B cell (primary cell): ENCODE data around the gene TAS2R60. TPM values are rescaled to one million over a fixed set of nuclear protein-coding genes. Genes with fewer than 3 reads are reported as not detected.

Source experiments
- ATAC-seq: fragments of 200-7000 bp; cut with Tn5 transposase; one replicate; pipeline ENCODE4 v1.10.0; 2021; ENCODE audit warnings: low read depth, mild to moderate bottlenecking, moderate number of reproducible peaks, moderate library complexity
- CTCF ChIA-PET: fragments of 350-600 bp; sonication (Branson Sonifier 250); formaldehyde crosslinking; loops from one replicate; lab custom pipeline; 2021; ENCODE audit warnings: antibody characterized with exemption, inconsistent platforms; lab: Charles Lee
- POLR2A ChIA-PET: fragments of 350-600 bp; sonication (Branson Sonifier 250); formaldehyde crosslinking; loops from one replicate; lab custom pipeline; 2021; ENCODE audit warnings: antibody characterized with exemption; lab: Charles Lee
- DNase-seq: peaks from one replicate; pipeline ENCODE4 v3.0.0; 2013
- H2AFZ ChIP-seq: 2 replicates; pipeline ENCODE4 v1.6.1; 2012; ENCODE audit warnings: mild to moderate bottlenecking, low read depth, low read length; ENCODE audit not compliant: insufficient read depth, poor library complexity, severe bottlenecking
- H3K27ac ChIP-seq, 2 donors: 1 replicate in 1 of 2; 2 replicates in 1 of 2; pipeline ENCODE4 v1.5.1; 2012 to 2013; ENCODE audit warnings: low read length in 2 of 2, mild to moderate bottlenecking in 2 of 2, moderate library complexity in 1 of 2
- H3K27me3 ChIP-seq, 4 experiments: fragments of 200-600 bp in 1 of 4; sonication (generic) in 1 of 4; replicated peaks in 1 of 4; 1 replicate in 2 of 4; 2 replicates in 2 of 4; pipeline versions ENCODE4 v1.6.1 to v1.7.0; 2013 to 2016; ENCODE audit warnings: low read length in 3 of 4, mild to moderate bottlenecking in 2 of 4, mixed read lengths in 1 of 4, moderate library complexity in 1 of 4; ENCODE audit not compliant: insufficient read depth in 4 of 4, control insufficient read depth in 3 of 4; ENCODE audit errors: control extremely low read depth in 1 of 4
- H3K36me3 ChIP-seq, 2 experiments: replicated peaks in 1 of 2; 1 replicate in 1 of 2; 2 replicates in 1 of 2; pipeline versions ENCODE4 v1.6.1 to v1.7.1; 2013; ENCODE audit warnings: low read length in 1 of 2; ENCODE audit not compliant: insufficient read depth in 2 of 2, control insufficient read depth in 1 of 2; ENCODE audit errors: control extremely low read depth in 1 of 2, extremely low read depth in 1 of 2
- H3K4me1 ChIP-seq, 2 donors: fragments of 200-600 bp in 1 of 2; sonication (generic) in 1 of 2; 1 replicate in 1 of 2; 2 replicates in 1 of 2; pipeline versions ENCODE4 v1.5.1 to v1.6.1; 2013 to 2017; ENCODE audit warnings: low read length in 2 of 2; ENCODE audit not compliant: control insufficient read depth in 2 of 2, insufficient read depth in 2 of 2
- H3K4me2 ChIP-seq: replicated peaks from 2 replicates; pipeline ENCODE3; 2012; ENCODE audit warnings: mild to moderate bottlenecking, low read depth, low read length; ENCODE audit not compliant: poor library complexity, severe bottlenecking
- H3K4me3 ChIP-seq, 5 experiments: fragments of 200-600 bp in 1 of 5; sonication (generic) in 1 of 5; 1 replicate in 3 of 5; 2 replicates in 2 of 5; pipeline versions ENCODE4 v1.5.1 to v1.7.0; 2011 to 2016; ENCODE audit warnings: low read length in 4 of 5, mild to moderate bottlenecking in 4 of 5, low read depth in 2 of 5, control low read depth in 1 of 5, moderate library complexity in 1 of 5; ENCODE audit not compliant: insufficient read depth in 1 of 5; ENCODE audit errors: control extremely low read depth in 1 of 5, extremely low read depth in 1 of 5
- H3K79me2 ChIP-seq: fragments of 200-600 bp; sonication (generic); one replicate; pipeline ENCODE4 v1.6.0; 2016; ENCODE audit warnings: low read length; ENCODE audit not compliant: control insufficient read depth, insufficient read depth
- H3K9ac ChIP-seq: fragments of 200-600 bp; sonication (generic); 2 replicates; pipeline ENCODE4 v1.6.1; 2017; ENCODE audit warnings: mild to moderate bottlenecking, low read length, moderate library complexity
- H3K9me3 ChIP-seq, 3 donors: one replicate each; pipeline versions ENCODE4 v1.6.1 to v1.7.1; 2013; ENCODE audit warnings: low read length in 2 of 3; ENCODE audit not compliant: control insufficient read depth in 2 of 3, insufficient read depth in 1 of 3; ENCODE audit errors: control extremely low read depth in 1 of 3
- H4K20me1 ChIP-seq: 2 replicates; pipeline ENCODE4 v1.6.0; 2012; ENCODE audit warnings: mild to moderate bottlenecking, low read length; ENCODE audit not compliant: insufficient read depth, control insufficient read depth, poor library complexity, severe bottlenecking
- H3K27ac Mint-ChIP-seq: one replicate; pipeline ENCODE4 v1.8.0; 2021; ENCODE audit warnings: mixed read lengths
- H3K27me3 Mint-ChIP-seq: one replicate; pipeline ENCODE4 v1.8.0; 2021; ENCODE audit warnings: mixed read lengths
- H3K4me1 Mint-ChIP-seq: one replicate; pipeline ENCODE4 v1.8.0; 2021; ENCODE audit warnings: mixed read lengths
- H3K4me3 Mint-ChIP-seq: one replicate; pipeline ENCODE4 v1.8.0; 2021; ENCODE audit warnings: mixed read lengths
- H3K9me3 Mint-ChIP-seq: one replicate; pipeline ENCODE4 v1.8.0; 2022; ENCODE audit warnings: mixed read lengths; ENCODE audit not compliant: insufficient read depth
- EZH2 ChIP-seq: IDR thresholded peaks from 2 replicates; pipeline ENCODE4 v1.6.1; 2012; ENCODE audit warnings: borderline replicate concordance, low read depth, mild to moderate bottlenecking, moderate library complexity, low read length; ENCODE audit not compliant: insufficient read depth, poor library complexity, severe bottlenecking
- WGBS: methylation state at CpG from one replicate; pipeline ENCODE4 v1.1.5; 2013; ENCODE audit warnings: missing lambda C conversion rate; ENCODE audit not compliant: insufficient coverage; 5-methylcytosine and 5-hydroxymethylcytosine counted together
- intact Hi-C: fragments of 100-400 bp; cut with micrococcal nuclease; formaldehyde crosslinking; loops from one replicate; pipeline ENCODE4 v1.10.0; 2022
- polyA plus RNA-seq: library from polyadenylated mRNA; depleted of rRNA; stranded (reverse); fragments of >200 nt; gene quantifications from 2 replicates; pipeline ENCODE4 v1.2.3, GENCODE V29; 2012
- total RNA-seq, 2 donors: library from RNA; stranded (reverse); fragments of 120-200 nt in 1 of 2; gene quantifications; 1 replicate in 1 of 2; 2 replicates in 1 of 2; pipeline versions ENCODE4 v1.2.3 to v1.2.4, GENCODE V29; 2013 to 2022
- TF ChIP-seq, protein P1 (sequence below): fragments of 200-600 bp; IDR thresholded peaks from one replicate; pipeline ENCODE4 v1.8.0; 2022; ENCODE audit warnings: antibody characterized with exemption, mild to moderate bottlenecking

TAS2R60 gene
- total and polyA plus RNA-seq, 2 donors (not counting 1 experiment from before 2014, with no cell fraction given): not detected

- Mint-ChIP-seq H3K27ac (no peak overlapping the region), H3K9me3 (no peaks in the 10 kb centered on the region), H3K27me3 (no peaks in the 10 kb centered on the region), H3K4me1 (no peaks in the 10 kb centered on the region), H3K4me3 (no peak overlapping the region)
- ChIA-PET POLR2A (no interaction called here), CTCF (interaction anchor here (0.7 kb wide), 1 partner anchor 341 kb away, joined by 3 read pairs; no protein-coding TSS in a partner anchor)
- Histone ChIP-seq H3K36me3 (peaks cover 0 to 8% of the 10 kb centered on the region in 2 experiments), H3K27me3 (no peaks in the 10 kb centered on the region), H2AFZ (no peak overlapping the region), H3K4me2 (no peak overlapping the region), H3K79me2 (no peaks in the 10 kb centered on the region), H3K27ac (no peak overlapping the region), H3K4me1 (no peaks in the 10 kb centered on the region), H3K9me3 (no peaks in the 10 kb centered on the region), H4K20me1 (no peaks in the 10 kb centered on the region), H3K4me3 (no peak overlapping the region), H3K9ac (no peak overlapping the region)
- intact Hi-C loops: no loop called here
- TF ChIP-seq, protein P1, sequence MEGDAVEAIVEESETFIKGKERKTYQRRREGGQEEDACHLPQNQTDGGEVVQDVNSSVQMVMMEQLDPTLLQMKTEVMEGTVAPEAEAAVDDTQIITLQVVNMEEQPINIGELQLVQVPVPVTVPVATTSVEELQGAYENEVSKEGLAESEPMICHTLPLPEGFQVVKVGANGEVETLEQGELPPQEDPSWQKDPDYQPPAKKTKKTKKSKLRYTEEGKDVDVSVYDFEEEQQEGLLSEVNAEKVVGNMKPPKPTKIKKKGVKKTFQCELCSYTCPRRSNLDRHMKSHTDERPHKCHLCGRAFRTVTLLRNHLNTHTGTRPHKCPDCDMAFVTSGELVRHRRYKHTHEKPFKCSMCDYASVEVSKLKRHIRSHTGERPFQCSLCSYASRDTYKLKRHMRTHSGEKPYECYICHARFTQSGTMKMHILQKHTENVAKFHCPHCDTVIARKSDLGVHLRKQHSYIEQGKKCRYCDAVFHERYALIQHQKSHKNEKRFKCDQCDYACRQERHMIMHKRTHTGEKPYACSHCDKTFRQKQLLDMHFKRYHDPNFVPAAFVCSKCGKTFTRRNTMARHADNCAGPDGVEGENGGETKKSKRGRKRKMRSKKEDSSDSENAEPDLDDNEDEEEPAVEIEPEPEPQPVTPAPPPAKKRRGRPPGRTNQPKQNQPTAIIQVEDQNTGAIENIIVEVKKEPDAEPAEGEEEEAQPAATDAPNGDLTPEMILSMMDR: no peak
- TF ChIP-seq EZH2: no peak
- DNase-seq (no peak), ATAC-seq (peak; percentile 21)
- WGBS: 46% methylated on average over 20 of the region's 21 CpGs
Observed at GRCh38 chr7:143395187-143396149, 47.8 kb upstream of the TAS2R60 start.

GRCh38 chr7:143396182-143396581 is 47.1 kb upstream of the TAS2R60 start:
- H3K27me3 Mint-ChIP-seq: no peaks in the 10 kb centered on the region
- no peaks in the 10 kb centered on the region for H3K4me1 ChIP-seq
- ChIA-PET CTCF (no interaction called here), POLR2A (no interaction called here)
- no peaks in the 10 kb centered on the region for H3K27me3 ChIP-seq
- H3K4me2 ChIP-seq: no peak overlapping the region
- ATAC-seq (no peak), DNase-seq (no peak)
- H3K36me3 ChIP-seq: peaks cover 0 to 4% of the 10 kb centered on the region in 2 experiments
- no peak overlapping the region for H3K4me3 ChIP-seq
- no peak overlapping the region for H3K27ac Mint-ChIP-seq
- no peaks in the 10 kb centered on the region for H3K4me1 Mint-ChIP-seq
- H3K9ac ChIP-seq: no peak overlapping the region
- no peaks in the 10 kb centered on the region for H3K9me3 Mint-ChIP-seq
- no peak overlapping the region for H3K27ac ChIP-seq
- no peak overlapping the region for H3K4me3 Mint-ChIP-seq
- no peaks in the 10 kb centered on the region for H3K79me2 ChIP-seq
- no peaks in the 10 kb centered on the region for H4K20me1 ChIP-seq
- 81% methylated on average over 6 of the region's 7 CpGs for WGBS
- H3K9me3 ChIP-seq: no peaks in the 10 kb centered on the region
- TF ChIP-seq, protein P1: no peak
- TF ChIP-seq EZH2: no peak
- intact Hi-C loops: no loop called here
- no peak overlapping the region for H2AFZ ChIP-seq
